NCI-H774 (cell line): Measurements from ENCODE around the gene ANKRD36.
"Not testable (repeated sequence)": the region's sequence is repeated elsewhere in the genome, so short reads cannot be mapped to it uniquely, and the experiment has no call there.

ENCODE experiments used
- DNase-seq: peaks from one replicate; lab custom pipeline; 2025; lab: John Stamatoyannopoulos, UW

ANKRD36 gene

GRCh38 chr2:97293687-97294086 lies 180.7 kb downstream of the ANKRD36 start:
- DNase-seq: not testable (repeated sequence)
